Measurements from ENCODE around the gene BFSP2.

DNA sequence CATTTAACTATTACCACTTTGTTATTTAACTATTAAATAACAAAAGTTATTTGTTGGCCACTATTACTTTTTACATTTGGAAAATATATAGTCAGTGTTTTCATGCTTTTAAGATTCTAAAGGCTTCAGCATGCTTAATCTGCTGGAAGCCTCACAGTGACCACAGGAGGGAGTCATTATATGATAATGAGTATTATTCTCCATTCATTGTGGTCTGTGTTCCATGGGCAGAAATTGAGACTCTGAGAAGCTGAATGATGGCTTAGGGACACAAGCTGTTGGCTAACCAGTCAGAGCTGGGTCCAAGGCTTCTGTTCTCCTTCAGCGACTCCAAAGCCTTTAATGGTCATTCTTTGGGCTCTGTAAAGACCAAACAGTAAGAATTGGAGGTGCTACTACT, 64.7 kb downstream of the BFSP2 start:
- TF ChIP-seq POLR2A (IDR thresholded peaks at IDR 0.05; ENCODE audit: low read depth, low read length) (no peak), POLR2AphosphoS5 (IDR thresholded peaks at IDR 0.05; ENCODE audit: low read depth, low read length) (no peak)
